CD14-positive monocyte (primary cell): ENCODE results near the gene ST3GAL5. TPM values are rescaled to one million over a fixed set of nuclear protein-coding genes. Genes with fewer than 3 reads are reported as not detected.
A peak's percentile ranks its signal among the peaks of the same experiment; 100 is the strongest.

Experiments used
- DNase-seq, 3 donors: peaks; one replicate each; pipeline ENCODE4 v3.0.0-alpha.2; 2011 to 2022
- H2AFZ ChIP-seq: 2 replicates; pipeline ENCODE4 v1.6.0; 2012; ENCODE audit warnings: mild to moderate bottlenecking, low read depth, low read length, inconsistent platforms; ENCODE audit not compliant: insufficient read depth, poor library complexity, severe bottlenecking
- H3K27ac ChIP-seq, 2 donors: 1 replicate in 1 of 2; 2 replicates in 1 of 2; pipeline ENCODE4 v1.5.1; 2012 to 2013; ENCODE audit warnings: low read length in 2 of 2, control low read depth in 1 of 2, inconsistent platforms in 1 of 2, low read depth in 1 of 2, mild to moderate bottlenecking in 1 of 2
- H3K27me3 ChIP-seq, 2 donors: one replicate each; pipeline versions ENCODE4 v1.6.0 to v1.6.1; 2011 to 2013; ENCODE audit warnings: low read length in 2 of 2; ENCODE audit not compliant: control insufficient read depth in 2 of 2, insufficient read depth in 2 of 2
- H3K36me3 ChIP-seq, 2 donors: replicated peaks in 1 of 2; 1 replicate in 1 of 2; 2 replicates in 1 of 2; pipeline versions ENCODE4 v1.5.1 to v1.6.1; 2012 to 2013; ENCODE audit warnings: low read length in 2 of 2, control low read depth in 1 of 2, inconsistent platforms in 1 of 2, mild to moderate bottlenecking in 1 of 2; ENCODE audit not compliant: insufficient read depth in 2 of 2, control insufficient read depth in 1 of 2
- H3K4me1 ChIP-seq, 2 donors: 1 replicate in 1 of 2; 2 replicates in 1 of 2; pipeline versions ENCODE4 v1.5.1 to v1.6.1; 2012 to 2013; ENCODE audit warnings: low read length in 2 of 2, control low read depth in 1 of 2, inconsistent platforms in 1 of 2, mild to moderate bottlenecking in 1 of 2, moderate library complexity in 1 of 2; ENCODE audit not compliant: insufficient read depth in 2 of 2, control insufficient read depth in 1 of 2
- H3K4me2 ChIP-seq: replicated peaks from 2 replicates; pipeline ENCODE3; 2012; ENCODE audit warnings: low read length, moderate library complexity, mild to moderate bottlenecking; ENCODE audit not compliant: poor library complexity, severe bottlenecking; ENCODE audit errors: extremely low read depth
- H3K4me3 ChIP-seq, 3 experiments: fragments of 200-600 bp in 1 of 3; sonication (generic) in 1 of 3; replicated peaks in 1 of 3; 1 replicate in 2 of 3; 2 replicates in 1 of 3; pipeline ENCODE4 v1.5.1; 2011 to 2013; ENCODE audit warnings: low read length in 3 of 3, mild to moderate bottlenecking in 3 of 3, control low read depth in 2 of 3, low read depth in 2 of 3, inconsistent platforms in 1 of 3, moderate library complexity in 1 of 3
- H3K79me2 ChIP-seq: 2 replicates; pipeline ENCODE4 v1.6.0; 2012; ENCODE audit warnings: mild to moderate bottlenecking, control low read depth, inconsistent platforms, low read length, moderate library complexity; ENCODE audit not compliant: insufficient read depth
- H3K9ac ChIP-seq: 2 replicates; pipeline ENCODE4 v1.6.0; 2017; ENCODE audit warnings: low read length, mild to moderate bottlenecking; ENCODE audit not compliant: insufficient read depth, poor library complexity, severe bottlenecking
- H3K9me3 ChIP-seq, 2 donors: replicated peaks in 1 of 2; 1 replicate in 1 of 2; 2 replicates in 1 of 2; pipeline versions ENCODE4 v1.5.1 to v1.6.1; 2012 to 2013; ENCODE audit warnings: low read length in 2 of 2, control low read depth in 1 of 2; ENCODE audit not compliant: control insufficient read depth in 1 of 2, insufficient read depth in 1 of 2
- H4K20me1 ChIP-seq: 2 replicates; pipeline ENCODE4 v1.6.0; 2012; ENCODE audit warnings: mild to moderate bottlenecking, low read length, control low read depth, moderate library complexity; ENCODE audit not compliant: insufficient read depth
- H3K27ac Mint-ChIP-seq, 7 donors: one replicate each; pipeline ENCODE4 v1.8.0; 2020; ENCODE audit warnings: mild to moderate bottlenecking in 7 of 7, mixed read lengths in 7 of 7, moderate library complexity in 6 of 7, inconsistent platforms in 2 of 7
- H3K27me3 Mint-ChIP-seq, 3 donors: one replicate each; pipeline ENCODE4 v1.8.0; 2021 to 2022; ENCODE audit warnings: low read depth in 3 of 3, mild to moderate bottlenecking in 3 of 3, mixed read lengths in 3 of 3, moderate library complexity in 3 of 3, inconsistent platforms in 1 of 3
- H3K36me3 Mint-ChIP-seq, 2 donors: one replicate each; pipeline ENCODE4 v1.8.0; 2020; ENCODE audit warnings: mixed read lengths in 2 of 2, inconsistent platforms in 1 of 2, mild to moderate bottlenecking in 1 of 2
- H3K4me1 Mint-ChIP-seq: one replicate; pipeline ENCODE4 v1.8.0; 2020; ENCODE audit warnings: mild to moderate bottlenecking, mixed read lengths
- H3K4me3 Mint-ChIP-seq, 2 donors: one replicate each; pipeline ENCODE4 v1.8.0; 2020; ENCODE audit warnings: mild to moderate bottlenecking in 2 of 2, mixed read lengths in 2 of 2, moderate library complexity in 1 of 2
- H3K9me3 Mint-ChIP-seq, 7 donors: one replicate each; pipeline ENCODE4 v1.8.0; 2020 to 2022; ENCODE audit warnings: mixed read lengths in 7 of 7, mild to moderate bottlenecking in 6 of 7, moderate library complexity in 6 of 7, inconsistent platforms in 2 of 7
- CTCF ChIP-seq: fragments of 200-600 bp; IDR thresholded peaks from one replicate; pipeline ENCODE4 v1.8.0; 2022; ENCODE audit warnings: antibody characterized with exemption, mild to moderate bottlenecking
- WGBS: methylation state at CpG from one replicate; pipeline ENCODE4 v1.1.5; 2013; ENCODE audit warnings: missing lambda C conversion rate; ENCODE audit not compliant: insufficient coverage; 5-methylcytosine and 5-hydroxymethylcytosine counted together
- intact Hi-C, 2 donors: fragments of 100-400 bp; cut with micrococcal nuclease; formaldehyde crosslinking; loops; one replicate each; pipeline versions ENCODE4 v1.15.0 to v1.15.1; 2023
- polyA plus RNA-seq, 3 donors: library from polyadenylated mRNA; depleted of rRNA in 1 of 3; unstranded in 2 of 3; stranded (reverse) in 1 of 3; fragments of 300-500 nt in 2 of 3; fragments of >200 nt in 1 of 3; fragmentation: Illumina TruSeq in 2 of 3; gene quantifications; 1 replicate in 2 of 3; 2 replicates in 1 of 3; pipeline ENCODE4 v1.2.3, GENCODE V29; 2012 to 2021

Gene ST3GAL5
- polyA plus RNA-seq, 3 donors = 14.0 to 51.2 (median 19.5) TPM

- Histone ChIP-seq H3K36me3 (peaks cover 24 to 45% of the 10 kb centered on the region in 2 donors), H3K79me2 (no peaks in the 10 kb centered on the region), H4K20me1 (no peaks in the 10 kb centered on the region), H3K27me3 (no peaks in the 10 kb centered on the region), H3K9ac (no peak overlapping the region), H3K4me2 (no peak overlapping the region), H2AFZ (no peak overlapping the region), H3K27ac (no peak overlapping the region), H3K4me3 (no peak overlapping the region), H3K4me1 (no peaks in the 10 kb centered on the region), H3K9me3 (no peaks in the 10 kb centered on the region)
- no peak overlapping the region for H3K4me3 Mint-ChIP-seq
- no CpG with 5 or more reads among the region's 4 CpGs for WGBS
- peaks cover 0 to 2% (median 0%) of the 10 kb centered on the region in 3 donors for H3K27me3 Mint-ChIP-seq
- intact Hi-C loops = no loop called here
- peaks cover 0 to 6% (median 2%) of the 10 kb centered on the region in 7 donors for H3K9me3 Mint-ChIP-seq
- no peaks in the 10 kb centered on the region for H3K4me1 Mint-ChIP-seq
- TF ChIP-seq CTCF = no peak
- DNase-seq = no peak
- H3K27ac Mint-ChIP-seq = peak overlapping the region in 1 of 7 donors; percentile 30
- H3K36me3 Mint-ChIP-seq = peaks cover 34 to 49% of the 10 kb centered on the region in 2 donors
Measured at GRCh38 chr2:85838181-85838580, 50.6 kb downstream of the ST3GAL5 start.

- Histone ChIP-seq H4K20me1 (no peaks in the 10 kb centered on the region), H3K27me3 (no peaks in the 10 kb centered on the region), H3K79me2 (no peaks in the 10 kb centered on the region), H3K9me3 (no peaks in the 10 kb centered on the region), H3K4me1 (no peaks in the 10 kb centered on the region), H3K36me3 (peaks cover 4 to 11% of the 10 kb centered on the region in 2 donors), H3K9ac (no peak overlapping the region), H2AFZ (no peak overlapping the region), H3K4me3 (no peak overlapping the region), H3K27ac (no peak overlapping the region), H3K4me2 (no peak overlapping the region)
- TF ChIP-seq CTCF = no peak
- peaks cover 0 to 2% (median 0%) of the 10 kb centered on the region in 3 donors for H3K27me3 Mint-ChIP-seq
- H3K27ac Mint-ChIP-seq = no peak overlapping the region
- no peaks in the 10 kb centered on the region for H3K4me1 Mint-ChIP-seq
- H3K4me3 Mint-ChIP-seq = no peak overlapping the region
- H3K9me3 Mint-ChIP-seq = peaks cover 0 to 6% (median 2%) of the 10 kb centered on the region in 7 donors
- intact Hi-C loops = no loop called here
- no peak for DNase-seq
- H3K36me3 Mint-ChIP-seq = peaks cover 9 to 16% of the 10 kb centered on the region in 2 donors
Measured at GRCh38 chr2:85834466-85834865, 54.3 kb downstream of the ST3GAL5 start.
